ENCODE results near the gene WASF2.

GRCh38 chr1:27448982-27449381, 41.0 kb downstream of the WASF2 start:
- TF ChIP-seq CTCF (IDR thresholded peaks at IDR 0.05) (no peak), POLR2A (IDR thresholded peaks at IDR 0.05) (no peak), EP300 (IDR thresholded peaks at IDR 0.05) (no peak)
